Measurements from ENCODE around the gene BSG. TPM values are rescaled to one million over a fixed set of nuclear protein-coding genes. Genes with fewer than 3 reads are reported as not detected.
"Not testable (repeated sequence)": the region's sequence is repeated elsewhere in the genome, so short reads cannot be mapped to it uniquely, and the experiment has no call there.

Gene BSG
- total RNA-seq, 1 donor from 2014 or later, result 353 TPM

DNA sequence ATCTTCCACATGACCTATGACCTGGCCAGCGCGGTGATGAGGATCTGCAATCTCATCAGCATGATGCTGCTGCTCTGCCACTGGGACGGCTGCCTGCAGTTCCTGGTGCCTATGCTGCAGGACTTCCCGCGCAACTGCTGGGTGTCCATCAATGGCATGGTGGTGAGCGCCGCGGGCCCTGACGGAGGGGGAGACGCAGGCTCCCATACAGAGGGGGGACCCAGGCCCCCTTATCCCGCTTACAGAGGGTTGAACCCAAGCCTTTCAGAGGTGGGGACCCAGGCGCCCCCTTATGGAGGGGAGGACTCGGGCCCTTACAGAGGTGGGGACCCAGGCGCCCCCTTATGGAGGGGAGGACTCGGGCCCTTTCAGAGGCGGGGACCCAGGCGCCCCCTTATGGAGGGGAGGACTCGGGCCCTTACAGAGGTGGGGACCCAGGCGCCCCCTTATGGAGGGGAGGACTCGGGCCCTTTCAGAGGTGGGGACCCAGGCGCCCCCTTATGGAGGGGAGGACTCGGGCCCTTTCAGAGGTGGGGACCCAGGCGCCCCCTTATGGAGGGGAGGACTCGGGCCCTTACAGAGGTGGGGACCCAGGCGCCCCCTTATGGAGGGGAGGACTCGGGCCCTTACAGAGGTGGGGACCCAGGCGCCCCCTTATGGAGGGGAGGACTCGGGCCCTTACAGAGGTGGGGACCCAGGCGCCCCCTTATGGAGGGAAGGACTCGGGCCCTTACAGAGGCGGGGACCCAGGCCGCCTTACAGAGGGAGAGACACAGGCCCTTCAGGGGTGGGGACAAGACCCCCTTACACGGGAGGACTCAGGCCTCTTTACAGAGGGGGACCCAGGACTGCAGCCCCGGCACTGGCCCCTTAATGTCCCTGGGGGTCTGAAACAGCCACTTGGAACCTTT lies 32.9 kb downstream of the BSG start:
- not testable (repeated sequence) for H3K36me3 Mint-ChIP-seq (ENCODE audit: low read depth, unreplicated experiment); H3K27me3 Mint-ChIP-seq (ENCODE audit: unreplicated experiment); DNase-seq (ENCODE audit: low spot score); H3K4me1 Mint-ChIP-seq (ENCODE audit: unreplicated experiment); H3K27ac Mint-ChIP-seq (ENCODE audit: unreplicated experiment); H3K4me3 Mint-ChIP-seq (ENCODE audit: unreplicated experiment)
- H3K9me3 Mint-ChIP-seq (ENCODE audit: unreplicated experiment), result peaks cover 10% of the 10 kb centered on the region
- TF ChIP-seq, protein P1, sequence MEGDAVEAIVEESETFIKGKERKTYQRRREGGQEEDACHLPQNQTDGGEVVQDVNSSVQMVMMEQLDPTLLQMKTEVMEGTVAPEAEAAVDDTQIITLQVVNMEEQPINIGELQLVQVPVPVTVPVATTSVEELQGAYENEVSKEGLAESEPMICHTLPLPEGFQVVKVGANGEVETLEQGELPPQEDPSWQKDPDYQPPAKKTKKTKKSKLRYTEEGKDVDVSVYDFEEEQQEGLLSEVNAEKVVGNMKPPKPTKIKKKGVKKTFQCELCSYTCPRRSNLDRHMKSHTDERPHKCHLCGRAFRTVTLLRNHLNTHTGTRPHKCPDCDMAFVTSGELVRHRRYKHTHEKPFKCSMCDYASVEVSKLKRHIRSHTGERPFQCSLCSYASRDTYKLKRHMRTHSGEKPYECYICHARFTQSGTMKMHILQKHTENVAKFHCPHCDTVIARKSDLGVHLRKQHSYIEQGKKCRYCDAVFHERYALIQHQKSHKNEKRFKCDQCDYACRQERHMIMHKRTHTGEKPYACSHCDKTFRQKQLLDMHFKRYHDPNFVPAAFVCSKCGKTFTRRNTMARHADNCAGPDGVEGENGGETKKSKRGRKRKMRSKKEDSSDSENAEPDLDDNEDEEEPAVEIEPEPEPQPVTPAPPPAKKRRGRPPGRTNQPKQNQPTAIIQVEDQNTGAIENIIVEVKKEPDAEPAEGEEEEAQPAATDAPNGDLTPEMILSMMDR (IDR thresholded peaks at IDR 0.05; ENCODE audit: unreplicated experiment), result peak; percentile 23

DNA sequence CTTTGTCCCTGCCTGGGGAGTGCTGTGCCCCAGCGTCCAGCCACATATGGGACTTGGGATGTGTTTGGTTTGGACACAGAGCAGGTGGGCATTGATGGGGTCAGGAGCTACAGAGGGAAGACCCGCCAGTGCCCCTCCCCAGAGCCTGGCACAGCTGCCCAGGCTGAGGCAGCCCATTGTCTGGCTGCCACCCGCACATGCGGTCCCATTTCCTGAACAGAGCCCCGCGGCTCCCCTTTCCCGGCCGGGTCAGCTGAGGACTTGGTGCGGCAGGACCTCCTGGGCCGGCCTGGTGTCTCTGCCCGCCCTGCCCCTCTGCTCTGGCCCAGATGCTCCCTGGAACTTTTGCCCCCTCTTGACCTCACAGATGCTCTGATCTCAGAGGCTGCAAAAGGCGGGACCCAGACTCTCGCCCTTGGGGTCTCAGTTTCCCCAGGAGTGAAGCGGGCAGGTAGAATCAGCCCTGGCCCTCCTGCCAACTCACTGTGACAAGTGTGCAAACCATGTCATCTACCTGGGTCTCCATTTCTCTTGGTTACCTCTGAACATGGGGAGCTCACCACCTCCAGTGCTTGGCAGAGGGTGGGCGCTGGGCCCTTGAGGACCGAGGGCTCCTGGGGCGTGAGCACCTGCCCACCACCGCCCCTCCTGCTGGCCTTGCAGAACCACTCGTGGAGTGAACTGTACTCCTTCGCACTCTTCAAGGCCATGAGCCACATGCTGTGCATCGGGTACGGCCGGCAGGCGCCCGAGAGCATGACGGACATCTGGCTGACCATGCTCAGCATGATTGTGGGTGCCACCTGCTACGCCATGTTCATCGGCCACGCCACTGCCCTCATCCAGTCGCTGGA lies 35.1 kb downstream of the BSG start:
- no peak overlapping the region for H3K27ac Mint-ChIP-seq (ENCODE audit: unreplicated experiment)
- H3K9me3 Mint-ChIP-seq (ENCODE audit: unreplicated experiment), result peaks cover 2% of the 10 kb centered on the region
- peaks cover 7% of the 10 kb centered on the region for H3K27me3 Mint-ChIP-seq (ENCODE audit: unreplicated experiment)
- DNase-seq (ENCODE audit: low spot score), result no peak
- TF ChIP-seq, protein P1 (IDR thresholded peaks at IDR 0.05; ENCODE audit: unreplicated experiment), result no peak
- H3K4me1 Mint-ChIP-seq (ENCODE audit: unreplicated experiment), result no peaks in the 10 kb centered on the region
- H3K36me3 Mint-ChIP-seq (ENCODE audit: low read depth, unreplicated experiment), result peaks cover 5% of the 10 kb centered on the region
- no peak overlapping the region for H3K4me3 Mint-ChIP-seq (ENCODE audit: unreplicated experiment)

GRCh38 chr19:608155-609003 lies 36.0 kb downstream of the BSG start:
- TF ChIP-seq, protein P1 (IDR thresholded peaks at IDR 0.05; ENCODE audit: unreplicated experiment), result no peak
- Mint-ChIP-seq H3K4me1 (ENCODE audit: unreplicated experiment) (no peaks in the 10 kb centered on the region), H3K27ac (ENCODE audit: unreplicated experiment) (no peak overlapping the region), H3K4me3 (ENCODE audit: unreplicated experiment) (no peak overlapping the region), H3K9me3 (ENCODE audit: unreplicated experiment) (no peaks in the 10 kb centered on the region), H3K36me3 (ENCODE audit: low read depth, unreplicated experiment) (peaks cover 4% of the 10 kb centered on the region), H3K27me3 (ENCODE audit: unreplicated experiment) (peaks cover 6% of the 10 kb centered on the region)
- no peak for DNase-seq (ENCODE audit: low spot score)

DNA sequence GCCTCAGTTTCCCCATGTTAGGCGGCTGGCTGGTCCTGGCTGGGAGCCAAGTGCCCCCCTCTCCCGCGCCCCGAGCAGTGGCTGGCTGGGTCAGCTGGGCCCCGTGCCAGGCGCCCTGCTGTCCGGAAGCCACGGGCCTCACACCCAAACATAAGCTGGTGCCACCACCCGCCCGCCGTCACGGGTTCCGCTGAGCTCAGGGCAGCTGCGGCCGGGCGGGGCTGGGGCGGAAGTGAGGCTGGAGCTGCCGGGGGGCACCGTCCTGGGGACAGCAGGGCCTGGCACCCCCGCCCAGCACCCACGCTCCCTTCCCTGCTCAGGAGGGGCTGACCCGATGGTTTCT lies 36.6 kb downstream of the BSG start:
- no peak overlapping the region for H3K27ac Mint-ChIP-seq (ENCODE audit: unreplicated experiment)

More for the DNA sequence above, 36.6 kb downstream of the BSG start:
- no peak overlapping the region for H3K4me3 Mint-ChIP-seq (ENCODE audit: unreplicated experiment)
- H3K27me3 Mint-ChIP-seq (ENCODE audit: unreplicated experiment), result peaks cover 3% of the 10 kb centered on the region
- peaks cover 4% of the 10 kb centered on the region for H3K36me3 Mint-ChIP-seq (ENCODE audit: low read depth, unreplicated experiment)
- no peaks in the 10 kb centered on the region for H3K4me1 Mint-ChIP-seq (ENCODE audit: unreplicated experiment)
- no peak for DNase-seq (ENCODE audit: low spot score)
- TF ChIP-seq, protein P1 (IDR thresholded peaks at IDR 0.05; ENCODE audit: unreplicated experiment), result no peak
- H3K9me3 Mint-ChIP-seq (ENCODE audit: unreplicated experiment), result no peaks in the 10 kb centered on the region
